ENCODE data around the gene PPIH. TPM values are rescaled to one million over a fixed set of nuclear protein-coding genes. Genes with fewer than 3 reads are reported as not detected.

The PPIH gene
- total RNA-seq, 1 experiment from 2014 or later = 102 TPM

GRCh38 chr1:42682739-42683531 lies 24.7 kb downstream of the PPIH start:
- H3K4me2 ChIP-seq = peak overlapping the region; percentile 92
- peak overlapping the region; percentile 61 for H3K27ac ChIP-seq
- CTCF ChIA-PET = interaction anchor here (0.6 kb wide), 2 partner anchors 25 to 1252 kb away, joined by 3 to 4 read pairs; partner anchors contain the start of gene PPIH
- H3F3A ChIP-seq (ENCODE audit: insufficient read depth, low read depth) = peaks cover 15% of the 10 kb centered on the region; the same call in 1 of the 2 replicates
- no peaks in the 10 kb centered on the region for H3K9me3 ChIP-seq (ENCODE audit: insufficient read depth, low read depth)
- H3K27me3 ChIP-seq (ENCODE audit: insufficient read depth, low read depth) = no peaks in the 10 kb centered on the region
- H3K9me2 ChIP-seq (ENCODE audit: insufficient read depth) = no peaks in the 10 kb centered on the region
- peak overlapping the region; percentile 77 for H2AFZ ChIP-seq
- intact Hi-C loops (cut with micrococcal nuclease; ENCODE audit: unreplicated experiment) = loop anchor here (1.0 to 10.0 kb wide), 3 partner anchors 24 to 348 kb away; partner anchors contain the start of gene FOXJ3
- BruUV-seq (replicated peaks) = no TSS peak
- H3K4me3 ChIP-seq = peak overlapping the region; percentile 93
- H3K36me3 ChIP-seq (ENCODE audit: low read depth) = peaks cover 43% of the 10 kb centered on the region
- peak; percentile 59 to 76 for DNase-seq
- H3K79me2 ChIP-seq (ENCODE audit: low read depth) = peaks cover 70% of the 10 kb centered on the region
- peaks cover 49% of the 10 kb centered on the region for H4K20me1 ChIP-seq (ENCODE audit: insufficient read depth)
- TF ChIP-seq EZH2 (IDR thresholded peaks at IDR 0.05; ENCODE audit: low read depth) (no peak), CTCF (conservative IDR thresholded peaks at IDR 0.05) (no peak)
- POLR2A ChIA-PET (ENCODE audit: unreplicated experiment) = interaction anchor here (0.6 to 1.0 kb wide), 8 partner anchors 9 to 884 kb away, joined by 3 to 5 read pairs (median 4); partner anchors contain the start of genes C1orf50, HYI and P3H1
- H3K4me1 ChIP-seq (replicated peaks; ENCODE audit: insufficient read depth) = peaks cover 49% of the 10 kb centered on the region

GRCh38 chr1:42684139-42684538 lies 25.9 kb downstream of the PPIH start:
- ChIA-PET POLR2A (ENCODE audit: unreplicated experiment) (no interaction called here), CTCF (no interaction called here)
- Histone ChIP-seq H2AFZ (no peak overlapping the region), H3K27ac (peak overlapping the region; percentile 61; the same call in 1 of the 2 replicates), H3K9me2 (ENCODE audit: insufficient read depth) (no peaks in the 10 kb centered on the region), H3K4me1 (replicated peaks; ENCODE audit: insufficient read depth) (peaks cover 61% of the 10 kb centered on the region), H3K36me3 (ENCODE audit: low read depth) (peaks cover 54% of the 10 kb centered on the region), H3K4me2 (peak overlapping the region; percentile 92), H3K79me2 (ENCODE audit: low read depth) (peaks cover 82% of the 10 kb centered on the region), H3K9me3 (ENCODE audit: insufficient read depth, low read depth) (no peaks in the 10 kb centered on the region), H4K20me1 (ENCODE audit: insufficient read depth) (peaks cover 61% of the 10 kb centered on the region), H3K27me3 (ENCODE audit: insufficient read depth, low read depth) (no peaks in the 10 kb centered on the region), H3K4me3 (peak overlapping the region; percentile 86), H3F3A (ENCODE audit: insufficient read depth, low read depth) (peaks cover 18% of the 10 kb centered on the region; the same call in 1 of the 2 replicates)
- DNase-seq = no peak
- intact Hi-C loops (cut with micrococcal nuclease; ENCODE audit: unreplicated experiment) = loop anchor here (5.0 to 10.0 kb wide), 2 partner anchors 107 to 349 kb away; partner anchors contain the start of gene FOXJ3
- BruUV-seq (replicated peaks) = TSS peak; percentile 33
- no peak for TF ChIP-seq EZH2 (IDR thresholded peaks at IDR 0.05; ENCODE audit: low read depth)
- TF ChIP-seq CTCF (conservative IDR thresholded peaks at IDR 0.05) = no peak

- no peak for DNase-seq
- TF ChIP-seq EZH2 (IDR thresholded peaks at IDR 0.05; ENCODE audit: low read depth) (no peak), CTCF (conservative IDR thresholded peaks at IDR 0.05) (no peak)
- Histone ChIP-seq H3K4me2 (peak overlapping the region; percentile 92), H3K4me3 (peak overlapping the region; percentile 86; the same call in 1 of the 2 replicates), H3K79me2 (ENCODE audit: low read depth) (peaks cover 90% of the 10 kb centered on the region), H4K20me1 (ENCODE audit: insufficient read depth) (peaks cover 84% of the 10 kb centered on the region), H3F3A (ENCODE audit: insufficient read depth, low read depth) (peaks cover 22% of the 10 kb centered on the region), H3K36me3 (ENCODE audit: low read depth) (peaks cover 62% of the 10 kb centered on the region), H3K9me3 (ENCODE audit: insufficient read depth, low read depth) (no peaks in the 10 kb centered on the region), H3K4me1 (replicated peaks; ENCODE audit: insufficient read depth) (peaks cover 74% of the 10 kb centered on the region), H3K27me3 (ENCODE audit: insufficient read depth, low read depth) (no peaks in the 10 kb centered on the region), H3K27ac (peak overlapping the region; percentile 14; the same call in 1 of the 2 replicates), H2AFZ (no peak overlapping the region), H3K9me2 (ENCODE audit: insufficient read depth) (no peaks in the 10 kb centered on the region)
- ChIA-PET POLR2A (ENCODE audit: unreplicated experiment) (no interaction called here), CTCF (no interaction called here)
- intact Hi-C loops (cut with micrococcal nuclease; ENCODE audit: unreplicated experiment) = loop anchor here (10.0 kb wide), 1 partner anchor 352 kb away; the partner anchor contains the start of gene FOXJ3
- BruUV-seq (replicated peaks) = no TSS peak
Observed at GRCh38 chr1:42686418-42686817, 28.2 kb downstream of the PPIH start.
